DOHH2 (cell line): ENCODE data around the gene C3.
"Not testable (repeated sequence)": the region's sequence is repeated elsewhere in the genome, so short reads cannot be mapped to it uniquely, and the experiment has no call there.

Source experiments
- H3F3A ChIP-seq: fragments of 200-600 bp; sonication (generic), shearing (Covaris generic); 2 replicates; pipeline ENCODE4 v1.6.0; 2016; ENCODE audit warnings: antibody characterized with exemption, mild to moderate bottlenecking; ENCODE audit not compliant: control insufficient read depth, insufficient read depth
- H3K27ac ChIP-seq: fragments of 200-600 bp; sonication (generic); 2 replicates; pipeline ENCODE4 v1.5.1; 2014; ENCODE audit warnings: low read depth, mild to moderate bottlenecking, low read length, moderate library complexity
- H3K27me3 ChIP-seq: fragments of 200-600 bp; sonication (generic); 2 replicates; pipeline ENCODE4 v1.6.1; 2014; ENCODE audit warnings: mild to moderate bottlenecking, low read length, mixed read lengths; ENCODE audit not compliant: control insufficient read depth
- H3K36me3 ChIP-seq: fragments of 200-600 bp; sonication (generic); 2 replicates; pipeline ENCODE4 v1.6.1; 2014; ENCODE audit warnings: mild to moderate bottlenecking, low read length, moderate library complexity, mixed read lengths; ENCODE audit not compliant: control insufficient read depth
- H3K4me1 ChIP-seq: fragments of 200-600 bp; sonication (generic); 2 replicates; pipeline ENCODE4 v1.6.1; 2014; ENCODE audit warnings: mild to moderate bottlenecking, low read length, mixed read lengths; ENCODE audit not compliant: control insufficient read depth
- H3K4me2 ChIP-seq: fragments of 200-600 bp; sonication (generic); 2 replicates; pipeline ENCODE4 v1.6.0; 2014; ENCODE audit warnings: mild to moderate bottlenecking, low read length, moderate library complexity
- H3K4me3 ChIP-seq: fragments of 200-600 bp; sonication (generic); 2 replicates; pipeline ENCODE4 v1.5.1; 2014; ENCODE audit warnings: mild to moderate bottlenecking, low read length, mixed read lengths
- H3K79me2 ChIP-seq: fragments of 200-600 bp; sonication (generic); 2 replicates; pipeline ENCODE4 v1.6.1; 2014; ENCODE audit warnings: mild to moderate bottlenecking, low read length, mixed read lengths; ENCODE audit not compliant: control insufficient read depth
- H3K9me2 ChIP-seq: fragments of 200-600 bp; sonication (generic); replicated peaks from 2 replicates; pipeline ENCODE4 v1.6.1; 2014; ENCODE audit warnings: mild to moderate bottlenecking, low read length, mixed read lengths; ENCODE audit not compliant: control insufficient read depth
- H3K9me3 ChIP-seq: fragments of 200-600 bp; sonication (generic); 2 replicates; pipeline ENCODE4 v1.6.1; 2014; ENCODE audit warnings: antibody characterized with exemption, low read length, mixed read lengths; ENCODE audit not compliant: control insufficient read depth, insufficient read depth
- H4K20me1 ChIP-seq: fragments of 200-600 bp; sonication (generic); 2 replicates; pipeline ENCODE4 v1.6.0; 2014; ENCODE audit warnings: low read depth, mild to moderate bottlenecking, antibody characterized with exemption, low read length, moderate library complexity; ENCODE audit not compliant: control insufficient read depth, insufficient read depth
- CTCF ChIP-seq: fragments of 200-600 bp; sonication (generic); IDR thresholded peaks from one replicate; pipeline ENCODE4 v1.5.1; 2014; ENCODE audit warnings: antibody characterized with exemption, mild to moderate bottlenecking, low read depth, low read length; ENCODE audit not compliant: poor library complexity, severe bottlenecking
- EZH2phosphoT487 ChIP-seq: fragments of 200-600 bp; sonication (generic); IDR thresholded peaks from 2 replicates; pipeline ENCODE4 v1.6.1; 2017; ENCODE audit warnings: borderline replicate concordance, mild to moderate bottlenecking, antibody characterized with exemption, low read length, moderate library complexity, mixed read lengths

Gene C3

DNA sequence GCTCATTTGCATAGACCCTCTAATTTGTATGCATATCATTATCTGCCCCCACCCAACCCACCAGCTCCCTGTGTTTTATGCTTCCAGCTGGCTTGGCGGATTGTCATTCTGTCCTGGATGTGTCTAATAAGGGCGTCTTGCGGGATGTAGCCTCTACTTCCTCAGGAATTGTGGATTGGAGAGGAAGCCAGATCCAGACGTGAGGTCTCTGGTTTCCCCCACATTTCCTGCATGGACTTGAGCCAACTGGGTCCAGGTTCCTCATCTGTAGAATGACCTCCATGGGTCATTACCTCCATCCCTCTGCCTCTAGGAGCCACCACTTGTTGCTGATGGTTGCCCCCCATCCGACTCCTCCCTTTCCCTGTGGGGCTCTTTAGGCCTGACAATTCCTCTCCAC is 57.7 kb downstream of the C3 start:
- Histone ChIP-seq H3K4me3 (no peak overlapping the region), H3K27ac (no peak overlapping the region), H3K4me2 (no peak overlapping the region), H4K20me1 (no peaks in the 10 kb centered on the region), H3K79me2 (no peaks in the 10 kb centered on the region), H3K36me3 (no peaks in the 10 kb centered on the region), H3K9me2 (no peaks in the 10 kb centered on the region), H3K9me3 (no peaks in the 10 kb centered on the region), H3K4me1 (no peaks in the 10 kb centered on the region), H3K27me3 (peaks cover 16% of the 10 kb centered on the region; the same call in 1 of the 2 replicates), H3F3A (no peaks in the 10 kb centered on the region)
- TF ChIP-seq CTCF (no peak), EZH2phosphoT487 (no peak)

GRCh38 chr19:6661509-6662244 is 58.8 kb downstream of the C3 start:
- not testable (repeated sequence) for H3K9me3 ChIP-seq
- H3K27me3 ChIP-seq, result peaks cover 16% of the 10 kb centered on the region; the same call in 1 of the 2 replicates

GRCh38 chr19:6660930-6661329 is 59.5 kb downstream of the C3 start:
- Histone ChIP-seq H3K9me3 (no peaks in the 10 kb centered on the region), H3K36me3 (no peaks in the 10 kb centered on the region), H3K27ac (no peak overlapping the region), H3F3A (no peaks in the 10 kb centered on the region), H3K4me3 (no peak overlapping the region), H4K20me1 (no peaks in the 10 kb centered on the region), H3K27me3 (peaks cover 16% of the 10 kb centered on the region; the same call in 1 of the 2 replicates), H3K9me2 (no peaks in the 10 kb centered on the region), H3K4me2 (no peak overlapping the region), H3K79me2 (no peaks in the 10 kb centered on the region), H3K4me1 (no peaks in the 10 kb centered on the region)
- no peak for TF ChIP-seq EZH2phosphoT487

More at GRCh38 chr19:6661509-6662244, 58.8 kb downstream of the C3 start:
- not testable (repeated sequence) for H3K9me2 ChIP-seq, H3K4me2 ChIP-seq, H3K79me2 ChIP-seq, H3K4me3 ChIP-seq, H3K36me3 ChIP-seq, H3F3A ChIP-seq, H4K20me1 ChIP-seq, H3K4me1 ChIP-seq, H3K27ac ChIP-seq

GRCh38 chr19:6656390-6656789 is 64.1 kb downstream of the C3 start:
- not testable (repeated sequence) for H3K4me3 ChIP-seq, H3K27ac ChIP-seq, H3K4me2 ChIP-seq, H4K20me1 ChIP-seq, H3K4me1 ChIP-seq, H3K9me3 ChIP-seq, H3K79me2 ChIP-seq, H3F3A ChIP-seq, H3K36me3 ChIP-seq, H3K9me2 ChIP-seq
- peaks cover 14% of the 10 kb centered on the region; the same call in 1 of the 2 replicates for H3K27me3 ChIP-seq
